ENCODE results near the gene FAM228A.
A peak's percentile ranks its signal among the peaks of the same experiment; 100 is the strongest.

Gene FAM228A

DNA sequence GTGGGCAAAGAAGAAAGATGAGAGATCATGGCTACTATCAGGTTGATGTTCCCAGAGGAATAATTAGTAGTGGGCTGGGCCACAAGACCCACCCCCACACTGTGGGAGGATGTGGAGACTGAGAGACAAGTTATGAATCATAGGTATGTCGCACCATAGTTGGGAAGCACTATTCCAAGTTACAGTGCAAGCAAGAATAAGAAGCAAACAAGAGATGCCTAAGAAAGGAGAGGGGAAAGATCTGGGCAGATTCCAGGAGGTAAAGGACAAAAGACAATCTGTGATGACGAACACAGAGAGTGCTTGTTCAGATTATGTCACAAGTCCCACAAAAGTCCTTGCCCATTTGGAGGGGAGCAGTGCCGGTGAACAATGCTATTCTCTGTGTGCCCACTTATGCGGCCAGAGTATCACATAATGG lies 56.6 kb downstream of the FAM228A start:
- no peak for DNase-seq

DNA sequence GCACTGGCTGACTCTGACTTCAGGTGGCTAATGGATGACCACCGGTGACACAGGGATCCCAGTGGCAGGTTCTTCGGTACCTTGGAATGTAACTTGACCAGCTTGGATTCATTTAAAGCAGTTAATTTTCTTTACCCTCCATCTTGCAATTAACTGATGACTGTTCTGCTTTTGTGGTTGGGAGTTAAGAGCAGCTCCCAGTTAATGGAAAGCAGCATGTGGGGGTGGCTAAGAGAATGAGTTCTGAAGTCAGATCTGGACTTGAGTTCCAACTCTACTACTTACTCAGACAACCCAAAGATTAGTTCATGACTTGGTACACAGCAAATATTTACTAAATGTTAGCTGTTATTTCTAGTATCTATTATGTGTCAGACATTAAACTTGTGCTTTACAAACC lies 58.5 kb downstream of the FAM228A start:
- no peak for DNase-seq

DNA sequence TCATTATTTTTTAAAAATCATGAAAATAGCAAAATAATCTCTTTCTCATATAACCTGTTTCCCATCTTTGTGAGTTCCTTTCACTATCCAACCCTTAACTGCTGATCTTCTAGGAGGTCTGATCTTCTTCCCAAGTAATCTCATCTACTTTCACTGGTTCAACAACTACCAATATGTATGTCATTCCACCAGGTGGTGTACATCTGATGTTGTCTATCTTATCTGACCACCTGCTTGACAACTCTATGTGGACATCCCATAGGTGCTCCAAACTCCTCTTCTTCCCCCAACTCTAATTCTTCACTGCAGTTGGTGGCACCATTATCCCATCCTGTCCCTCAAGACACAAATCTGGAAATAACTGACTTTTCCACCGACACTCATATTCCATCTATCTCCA lies 62.5 kb downstream of the FAM228A start:
- no peak for DNase-seq

GRCh38 chr2:24238158-24238557 lies 63.3 kb downstream of the FAM228A start:
- peak; percentile 84 for DNase-seq

DNA sequence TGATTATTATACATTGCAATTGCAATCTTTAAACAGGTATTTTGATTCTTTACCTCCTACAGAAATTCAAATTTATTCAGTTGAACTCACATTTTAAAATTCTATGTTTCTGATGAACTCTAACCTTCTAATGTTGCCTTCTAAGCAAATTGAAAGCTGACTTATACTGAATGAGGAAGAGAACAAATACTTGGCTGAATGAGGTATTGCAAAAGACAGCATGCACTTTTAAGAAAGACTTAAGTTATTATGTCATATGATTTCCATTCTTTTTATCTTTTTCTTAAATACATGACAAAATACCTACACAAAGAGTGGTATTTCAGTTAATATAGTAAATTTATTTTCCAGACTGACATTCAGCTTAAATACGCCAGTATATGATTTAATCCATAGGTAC lies 64.7 kb downstream of the FAM228A start:
- DNase-seq = no peak

Data from NCI-H1417 treated with DMSO at 0.1 percent for 48 hours (cell line).